T-cell (primary cell): ENCODE data around the gene GHRH. TPM values are rescaled to one million over a fixed set of nuclear protein-coding genes. Genes with fewer than 3 reads are reported as not detected.

Experiments used
- ATAC-seq, 4 experiments: fragments of 200-7000 bp in 3 of 4; fragments of 150-1000 bp in 1 of 4; cut with Tn5 transposase; replicated peaks in 1 of 4; 1 replicate in 3 of 4; 2 replicates in 1 of 4; pipeline ENCODE4 v1.10.0; 2021; ENCODE audit warnings: moderate library complexity in 3 of 4, mild to moderate bottlenecking in 2 of 4, moderate number of reproducible peaks in 1 of 4
- CTCF ChIA-PET, 2 donors: fragments of 300-600 bp; sonication (Branson Sonifier 250); formaldehyde crosslinking; loops; one replicate each; lab custom pipeline; 2022; ENCODE audit warnings: antibody characterized with exemption in 2 of 2; lab: Charles Lee
- POLR2A ChIA-PET, 2 donors: fragments of 300-600 bp; sonication (Branson Sonifier 250); formaldehyde crosslinking; loops; one replicate each; lab custom pipeline; 2022; ENCODE audit warnings: antibody characterized with exemption in 2 of 2; lab: Charles Lee
- DNase-seq, 35 experiments: peaks; one replicate each; pipeline versions ENCODE4 v3.0.0 to v3.0.0-alpha.2; 2013 to 2023
- H3K27ac ChIP-seq: one replicate; pipeline ENCODE4 v1.5.1; 2013; ENCODE audit warnings: low read length
- H3K27me3 ChIP-seq, 2 experiments: replicated peaks in 1 of 2; 1 replicate in 1 of 2; 2 replicates in 1 of 2; pipeline versions ENCODE4 v1.6.1 to v1.7.0; 2013; ENCODE audit warnings: low read length in 1 of 2, mixed read lengths in 1 of 2; ENCODE audit not compliant: control insufficient read depth in 2 of 2, insufficient read depth in 2 of 2; ENCODE audit errors: extremely low read depth in 1 of 2
- H3K36me3 ChIP-seq, 2 donors: 1 replicate in 1 of 2; 2 replicates in 1 of 2; pipeline versions ENCODE4 v1.6.1 to v1.7.0; 2013; ENCODE audit warnings: low read length in 1 of 2; ENCODE audit not compliant: control insufficient read depth in 2 of 2, insufficient read depth in 1 of 2; ENCODE audit errors: extremely low read depth in 1 of 2
- H3K4me1 ChIP-seq, 2 experiments: 1 replicate in 1 of 2; 2 replicates in 1 of 2; pipeline versions ENCODE4 v1.6.1 to v1.7.0; 2013; ENCODE audit warnings: low read length in 2 of 2, mixed read lengths in 1 of 2; ENCODE audit not compliant: insufficient read depth in 2 of 2, control insufficient read depth in 1 of 2; ENCODE audit errors: extremely low read depth in 1 of 2
- H3K4me3 ChIP-seq, 2 donors: 1 replicate in 1 of 2; 2 replicates in 1 of 2; pipeline versions ENCODE4 v1.5.1 to v1.7.0; 2013; ENCODE audit warnings: mild to moderate bottlenecking in 2 of 2, low read length in 1 of 2, moderate library complexity in 1 of 2; ENCODE audit not compliant: control insufficient read depth in 1 of 2; ENCODE audit errors: extremely low read depth in 1 of 2
- H3K9me3 ChIP-seq: 2 replicates; pipeline ENCODE4 v1.7.0; 2013
- H3K27ac Mint-ChIP-seq, 2 donors: one replicate each; pipeline ENCODE4 v1.8.0; 2020 to 2021; ENCODE audit warnings: mild to moderate bottlenecking in 2 of 2, mixed read lengths in 2 of 2
- H3K27me3 Mint-ChIP-seq, 2 donors: one replicate each; pipeline ENCODE4 v1.8.0; 2021 to 2022; ENCODE audit warnings: mixed read lengths in 2 of 2
- H3K36me3 Mint-ChIP-seq: one replicate; pipeline ENCODE4 v1.8.0; 2021; ENCODE audit warnings: mixed read lengths
- H3K4me1 Mint-ChIP-seq, 3 donors: one replicate each; pipeline ENCODE4 v1.8.0; 2020 to 2022; ENCODE audit warnings: mixed read lengths in 3 of 3, mild to moderate bottlenecking in 1 of 3
- H3K4me3 Mint-ChIP-seq, 3 donors: one replicate each; pipeline ENCODE4 v1.8.0; 2020 to 2022; ENCODE audit warnings: mild to moderate bottlenecking in 3 of 3, mixed read lengths in 3 of 3, moderate library complexity in 3 of 3
- H3K9me3 Mint-ChIP-seq, 3 donors: one replicate each; pipeline ENCODE4 v1.8.0; 2020 to 2022; ENCODE audit warnings: mixed read lengths in 3 of 3
- WGBS: methylation state at CpG from one replicate; pipeline ENCODE4 v1.1.5; 2013; ENCODE audit warnings: missing lambda C conversion rate; ENCODE audit not compliant: insufficient coverage; 5-methylcytosine and 5-hydroxymethylcytosine counted together
- total RNA-seq, 35 experiments: library from RNA in 6 of 35; stranded (reverse) in 6 of 35; fragments of 120-200 nt in 1 of 35; gene quantifications; one replicate each; pipeline versions ENCODE4 v1.2.1 to v1.2.4 and lab custom pipeline; 2013 to 2026

Gene GHRH
- total RNA-seq, 5 donors from 2014 or later (not counting 1 experiment from before 2014, with no cell fraction given) = not detected

DNA sequence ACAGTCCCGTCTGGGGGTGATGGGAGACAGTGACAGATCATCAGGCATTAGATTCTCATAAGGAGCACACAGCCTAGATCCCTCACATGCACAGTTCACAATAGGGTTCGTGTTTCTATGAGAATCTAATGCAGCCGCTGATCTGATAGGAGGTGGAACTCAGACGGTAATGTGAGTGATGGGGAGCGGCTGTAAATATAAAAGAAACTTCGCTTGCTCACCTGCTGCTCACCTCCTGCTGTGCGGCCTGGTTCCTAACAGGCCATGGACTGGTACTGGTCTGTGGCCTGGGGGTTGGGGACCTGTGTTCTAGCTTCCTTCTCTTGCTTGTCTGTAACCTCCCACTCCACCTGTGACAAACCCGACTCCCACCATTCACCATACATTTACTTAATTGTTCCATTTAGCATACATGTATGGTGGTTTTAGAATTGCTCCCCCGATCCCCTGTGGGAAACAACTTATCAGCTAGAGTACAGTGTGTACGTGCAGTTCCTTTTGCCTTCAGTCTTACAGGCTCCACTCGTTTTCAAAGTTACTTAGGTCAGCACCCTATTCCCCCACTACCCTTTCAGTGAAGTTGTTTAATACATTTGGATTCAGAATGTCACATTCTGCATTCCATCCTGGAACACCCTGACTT, 31.8 kb upstream of the GHRH start:
- POLR2A ChIA-PET = no interaction called here

DNA sequence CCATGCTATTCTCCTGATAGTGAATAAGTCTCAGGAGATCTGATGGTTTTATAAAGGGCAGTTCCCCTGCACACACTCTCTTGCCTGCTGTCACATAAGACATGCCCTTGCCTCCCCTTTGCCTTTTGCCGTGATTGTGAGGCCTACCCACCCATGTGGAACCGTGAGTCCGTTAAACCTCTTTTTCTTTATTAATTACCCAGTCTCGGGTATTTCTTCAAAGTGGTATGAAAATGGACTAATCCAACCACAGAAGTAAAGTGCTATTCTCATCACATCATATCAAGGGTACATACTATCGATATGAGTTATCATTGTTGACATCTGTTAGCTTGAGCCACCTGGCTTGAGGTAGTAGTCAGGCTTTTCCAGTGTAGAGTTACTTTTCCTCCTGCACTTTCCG, 30.1 kb upstream of the GHRH start:
- peaks cover 29% of the 10 kb centered on the region for H3K36me3 Mint-ChIP-seq
- no peak for ATAC-seq
- H3K9me3 Mint-ChIP-seq = peaks cover 3 to 5% (median 4%) of the 10 kb centered on the region in 3 donors
- WGBS = 100% methylated on average over 1 of the region's 6 CpGs
- Histone ChIP-seq H3K27me3 (no peaks in the 10 kb centered on the region), H3K9me3 (no peaks in the 10 kb centered on the region), H3K4me1 (peaks cover 3 to 22% of the 10 kb centered on the region in 2 experiments), H3K27ac (no peak overlapping the region), H3K36me3 (peaks cover 3 to 9% of the 10 kb centered on the region in 2 donors), H3K4me3 (no peak overlapping the region)
- peak overlapping the region; percentile 7 to 85 (median 51) for H3K4me3 Mint-ChIP-seq
- DNase-seq = no peak
- H3K27me3 Mint-ChIP-seq = peaks cover 4 to 5% of the 10 kb centered on the region in 2 donors
- peaks cover 48 to 65% (median 59%) of the 10 kb centered on the region in 3 donors for H3K4me1 Mint-ChIP-seq
- POLR2A ChIA-PET = no interaction called here
- CTCF ChIA-PET = no interaction called here
- H3K27ac Mint-ChIP-seq = no peak overlapping the region

More for the DNA sequence above, 31.8 kb upstream of the GHRH start:
- Mint-ChIP-seq H3K4me3 (no peak overlapping the region), H3K4me1 (peaks cover 55 to 74% (median 68%) of the 10 kb centered on the region in 3 donors), H3K27me3 (no peaks in the 10 kb centered on the region), H3K27ac (no peak overlapping the region), H3K36me3 (peaks cover 39% of the 10 kb centered on the region), H3K9me3 (peaks cover 3 to 5% (median 4%) of the 10 kb centered on the region in 3 donors)
- no peak for ATAC-seq
- H3K4me3 ChIP-seq = no peak overlapping the region
- CTCF ChIA-PET = no interaction called here
- peaks cover 3 to 22% of the 10 kb centered on the region in 2 experiments for H3K4me1 ChIP-seq
- no peaks in the 10 kb centered on the region for H3K27me3 ChIP-seq
- DNase-seq = no peak
- peaks cover 3 to 14% of the 10 kb centered on the region in 2 donors for H3K36me3 ChIP-seq
- H3K27ac ChIP-seq = no peak overlapping the region
- no CpG with 5 or more reads among the region's 11 CpGs for WGBS
- no peaks in the 10 kb centered on the region for H3K9me3 ChIP-seq

GRCh38 chr20:37290158-37290810, 28.7 kb upstream of the GHRH start:
- H3K27ac Mint-ChIP-seq = peak overlapping the region in 1 of 2 donors; percentile 90
- H3K4me3 Mint-ChIP-seq = peak overlapping the region; percentile 85 to 92 (median 86)
- Histone ChIP-seq H3K27me3 (no peaks in the 10 kb centered on the region), H3K36me3 (peaks cover 3 to 9% of the 10 kb centered on the region in 2 donors), H3K4me3 (peak overlapping the region; percentile 85 to 91), H3K27ac (peak overlapping the region; percentile 76), H3K4me1 (peaks cover 3 to 18% of the 10 kb centered on the region in 2 experiments), H3K9me3 (no peaks in the 10 kb centered on the region)
- H3K36me3 Mint-ChIP-seq = peaks cover 28% of the 10 kb centered on the region
- ChIA-PET POLR2A (no interaction called here), CTCF (no interaction called here)
- ATAC-seq = no peak
- peaks cover 34 to 51% (median 46%) of the 10 kb centered on the region in 3 donors for H3K4me1 Mint-ChIP-seq
- peaks cover 3 to 5% (median 4%) of the 10 kb centered on the region in 3 donors for H3K9me3 Mint-ChIP-seq
- H3K27me3 Mint-ChIP-seq = peaks cover 5 to 7% of the 10 kb centered on the region in 2 donors
- DNase-seq = no peak
- WGBS = 87% methylated on average over 7 of the region's 21 CpGs

DNA sequence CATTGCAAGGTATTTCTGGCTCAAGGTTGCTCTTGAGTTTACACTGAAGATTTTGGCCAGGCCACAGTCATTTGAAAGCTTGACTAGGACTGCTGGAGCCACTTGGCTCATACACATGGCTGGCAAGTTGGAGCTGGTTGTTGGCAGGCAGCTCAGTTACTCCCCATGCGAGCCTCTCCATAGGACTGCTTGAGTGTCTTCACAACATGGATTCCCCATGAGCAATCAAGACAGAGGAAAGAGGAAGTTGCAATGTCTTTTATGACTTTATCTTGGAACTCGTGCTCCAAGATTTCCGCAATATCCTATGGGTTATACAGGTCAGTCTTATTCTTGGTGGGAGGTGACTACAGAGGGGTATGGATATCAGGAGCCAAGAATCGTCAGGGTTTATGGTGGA, 26.5 kb upstream of the GHRH start:
- WGBS = 100% methylated on average over 1 of the region's 4 CpGs
- ATAC-seq = no peak
- peaks cover 6 to 7% of the 10 kb centered on the region in 2 donors for H3K27me3 Mint-ChIP-seq
- no peak overlapping the region for H3K27ac ChIP-seq
- POLR2A ChIA-PET = no interaction called here
- peaks cover 0 to 10% of the 10 kb centered on the region in 2 experiments for H3K27me3 ChIP-seq
- peaks cover 19 to 33% (median 29%) of the 10 kb centered on the region in 3 donors for H3K4me1 Mint-ChIP-seq
- CTCF ChIA-PET = interaction anchor here in 1 of 2 donors (0.7 kb wide), 1 partner anchor 1674 kb away, joined by 6 read pairs; the partner anchor contains the start of gene DHX35
- no peak overlapping the region for H3K27ac Mint-ChIP-seq
- peak overlapping the region; percentile 76 to 86 (median 85) for H3K4me3 Mint-ChIP-seq
- no peaks in the 10 kb centered on the region for H3K9me3 Mint-ChIP-seq
- H3K36me3 ChIP-seq = peaks cover under 1 to 4% of the 10 kb centered on the region in 2 donors
- DNase-seq = no peak
- peaks cover 3 to 18% of the 10 kb centered on the region in 2 experiments for H3K4me1 ChIP-seq
- H3K9me3 ChIP-seq = no peaks in the 10 kb centered on the region
- H3K36me3 Mint-ChIP-seq = peaks cover 12% of the 10 kb centered on the region
- H3K4me3 ChIP-seq = no peak overlapping the region

DNA sequence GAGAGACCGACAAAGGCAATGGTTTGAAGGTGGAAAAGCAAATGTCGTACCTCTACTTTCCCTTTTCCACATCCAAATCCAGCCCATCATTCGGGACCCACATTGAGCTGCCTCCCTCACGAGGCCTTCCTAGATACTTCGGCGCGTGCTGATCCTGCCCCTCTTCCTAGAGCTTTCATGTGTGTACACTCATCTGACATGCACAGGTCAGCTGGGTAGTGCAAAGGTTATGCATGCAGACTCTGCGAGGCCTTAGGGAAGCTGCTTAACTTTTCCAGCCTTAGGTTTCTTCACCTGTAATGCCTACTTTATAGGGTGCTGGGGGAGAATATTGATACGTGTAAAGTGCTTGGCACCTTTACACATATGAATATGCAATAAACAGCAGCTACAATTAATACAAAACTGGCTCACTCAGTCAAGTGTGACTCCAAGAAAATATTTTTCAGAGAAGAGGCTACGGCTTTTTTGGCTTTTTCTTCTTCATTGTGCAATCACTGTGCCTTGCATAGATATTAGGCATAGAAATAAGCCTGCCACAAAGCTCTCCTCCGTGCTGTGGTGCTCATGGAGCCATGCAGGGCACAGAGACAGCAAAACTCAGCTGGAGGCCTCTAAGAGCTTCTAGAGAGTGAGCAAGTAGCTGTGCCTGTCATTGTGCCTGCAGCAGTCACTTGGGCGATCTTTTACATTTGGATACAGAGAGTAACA, 24.2 kb upstream of the GHRH start:
- H3K4me1 Mint-ChIP-seq = peaks cover 0 to 16% (median 12%) of the 10 kb centered on the region in 3 donors
- Histone ChIP-seq H3K27ac (no peak overlapping the region), H3K27me3 (peaks cover 0 to 10% of the 10 kb centered on the region in 2 experiments), H3K4me3 (no peak overlapping the region), H3K9me3 (no peaks in the 10 kb centered on the region), H3K36me3 (no peaks in the 10 kb centered on the region), H3K4me1 (peaks cover 3 to 18% of the 10 kb centered on the region in 2 experiments)
- no peak overlapping the region for H3K4me3 Mint-ChIP-seq
- no peaks in the 10 kb centered on the region for H3K9me3 Mint-ChIP-seq
- H3K27ac Mint-ChIP-seq = no peak overlapping the region
- peaks cover 7 to 9% of the 10 kb centered on the region in 2 donors for H3K27me3 Mint-ChIP-seq
- ATAC-seq (no peak), DNase-seq (no peak)
- CTCF ChIA-PET = no interaction called here
- POLR2A ChIA-PET = no interaction called here
- 95% methylated on average over 6 of the region's 12 CpGs for WGBS
- no peaks in the 10 kb centered on the region for H3K36me3 Mint-ChIP-seq

DNA sequence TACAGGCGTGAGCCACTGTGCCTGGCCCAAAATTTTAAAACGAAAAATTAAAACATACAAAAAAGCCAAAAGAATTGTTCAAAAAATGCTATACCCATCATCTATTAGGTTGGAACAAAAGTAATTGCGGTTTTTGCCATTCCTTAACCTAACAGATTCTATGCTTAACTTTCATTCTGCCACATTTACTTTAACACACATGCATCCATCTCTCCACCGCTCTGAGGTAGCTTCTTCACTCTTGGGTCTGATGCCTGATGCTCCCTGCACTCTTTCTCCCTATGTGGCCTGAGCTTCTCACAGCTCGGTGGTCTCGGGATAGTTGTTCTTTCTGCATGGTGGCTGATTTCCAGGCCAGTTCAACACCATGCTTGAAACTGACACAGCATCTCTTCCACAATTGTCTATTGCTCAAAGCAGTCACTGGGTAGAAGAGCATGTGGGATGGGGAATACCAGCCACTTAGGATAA, 23.1 kb upstream of the GHRH start:
- POLR2A ChIA-PET = no interaction called here
- Histone ChIP-seq H3K36me3 (no peaks in the 10 kb centered on the region), H3K9me3 (no peaks in the 10 kb centered on the region), H3K4me1 (peaks cover 0 to 7% of the 10 kb centered on the region in 2 experiments), H3K27me3 (peaks cover 0 to 12% of the 10 kb centered on the region in 2 experiments), H3K27ac (no peak overlapping the region), H3K4me3 (no peak overlapping the region)
- ATAC-seq = no peak
- H3K36me3 Mint-ChIP-seq = no peaks in the 10 kb centered on the region
- peaks cover 0 to 7% (median 6%) of the 10 kb centered on the region in 3 donors for H3K4me1 Mint-ChIP-seq
- DNase-seq = no peak
- H3K4me3 Mint-ChIP-seq = no peak overlapping the region
- no peaks in the 10 kb centered on the region for H3K9me3 Mint-ChIP-seq
- peaks cover 7 to 9% of the 10 kb centered on the region in 2 donors for H3K27me3 Mint-ChIP-seq
- H3K27ac Mint-ChIP-seq = no peak overlapping the region
- 89% methylated on average over 6 of the region's 6 CpGs for WGBS
- CTCF ChIA-PET = no interaction called here
